ENCODE measurements around the gene TCF4. TPM values are rescaled to one million over a fixed set of nuclear protein-coding genes. Genes with fewer than 3 reads are reported as not detected.

The TCF4 gene
- total and polyA plus RNA-seq, 2 donors (not counting 3 experiments of a cell fraction or from before 2014, with no cell fraction given): 183 to 390 TPM

GRCh38 chr18:55403421-55403949 is 184.5 kb downstream of the TCF4 start:
- no peak for TF ChIP-seq JUN (IDR thresholded peaks at IDR 0.05; ENCODE audit: borderline replicate concordance, insufficient read depth, insufficient read length, low read depth)
- no peak for TF ChIP-seq GATA2 (IDR thresholded peaks at IDR 0.05; ENCODE audit: insufficient read depth, insufficient read length, low read depth, low read length)
- TF ChIP-seq POLR2A (IDR thresholded peaks at IDR 0.05; ENCODE audit: low read depth, low read length): no peak
- TF ChIP-seq EZH2 (IDR thresholded peaks at IDR 0.05; ENCODE audit: borderline replicate concordance, low read depth, low read length, severe bottlenecking): no peak
- TF ChIP-seq FOS (IDR thresholded peaks at IDR 0.05; ENCODE audit: borderline replicate concordance, insufficient read depth, low read length): no peak
- TF ChIP-seq MYC (IDR thresholded peaks at IDR 0.05; ENCODE audit: low read depth, low read length): no peak
- TF ChIP-seq, protein P1, sequence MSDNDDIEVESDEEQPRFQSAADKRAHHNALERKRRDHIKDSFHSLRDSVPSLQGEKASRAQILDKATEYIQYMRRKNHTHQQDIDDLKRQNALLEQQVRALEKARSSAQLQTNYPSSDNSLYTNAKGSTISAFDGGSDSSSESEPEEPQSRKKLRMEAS (IDR thresholded peaks at IDR 0.05; ENCODE audit: insufficient read depth, insufficient read length): no peak
- no peak for TF ChIP-seq POLR2AphosphoS5 (IDR thresholded peaks at IDR 0.05; ENCODE audit: insufficient read depth, low read depth, low read length)
- no peak for TF ChIP-seq CTCF (IDR thresholded peaks at IDR 0.05; ENCODE audit: extremely low read depth in 1 of 2, insufficient read depth in 1 of 2, low read depth in 1 of 2, low read length in 2 of 2)
- Histone ChIP-seq H3K4me2 (ENCODE audit: insufficient read depth, low read length) (peak overlapping the region; percentile 92), H3K9ac (replicated peaks; ENCODE audit: extremely low read depth, insufficient read depth, low read length) (peak overlapping the region; percentile 99), H3K9me1 (replicated peaks; ENCODE audit: control insufficient read depth, extremely low read depth, insufficient read depth, low read length) (no peaks in the 10 kb centered on the region), H3K27me3 (ENCODE audit: control insufficient read depth in 2 of 2, insufficient read depth in 2 of 2, low read length in 2 of 2) (no peaks in the 10 kb centered on the region), H3K27ac (ENCODE audit: insufficient read depth, low read depth, low read length) (peak overlapping the region; percentile 96), H3K9me3 (replicated peaks; ENCODE audit: control insufficient read depth, insufficient read depth, low read length) (no peaks in the 10 kb centered on the region), H4K20me1 (replicated peaks; ENCODE audit: control insufficient read depth, extremely low read depth, insufficient read depth, low read length) (no peaks in the 10 kb centered on the region), H3K4me1 (ENCODE audit: control insufficient read depth, extremely low read depth, insufficient read depth, low read length) (peaks cover 52% of the 10 kb centered on the region), H3K4me3 (replicated peaks in 1 of 3; ENCODE audit: insufficient read depth in 1 of 3, low read depth in 1 of 3, low read length in 3 of 3) (peak overlapping the region in 2 of 3 experiments; percentile 22 to 98), H3K79me2 (ENCODE audit: control insufficient read depth, insufficient read depth, low read length) (peaks cover 70% of the 10 kb centered on the region), H3K36me3 (ENCODE audit: control insufficient read depth in 2 of 2, extremely low read depth in 1 of 2, insufficient read depth in 2 of 2, low read length in 2 of 2) (peaks cover 0 to 1% of the 10 kb centered on the region in 2 experiments), H2AFZ (ENCODE audit: low read depth, low read length) (no peak overlapping the region)
- ChIA-PET POLR2A (no interaction called here), CTCF (interaction anchor here (1.0 to 4.5 kb wide), 6 partner anchors 12 to 169 kb away, joined by 3 to 26 read pairs (median 10); no protein-coding TSS in a partner anchor)
- intact Hi-C loops (cut with micrococcal nuclease): loop anchor here (2.0 to 10.0 kb wide), 6 partner anchors 169 to 1054 kb away; no protein-coding TSS in a partner anchor
- no peak for DNase-seq (ENCODE audit: low read depth, low spot score)
- FAIRE-seq: no peak
- no TSS peak for BruUV-seq (replicated peaks)
- dilution Hi-C loops (cut with MboI; ENCODE audit: extremely low pct_ligation_motif_present, low sequenced_read_pairs): no loop called here
